Erythroblast (primary cell): ENCODE measurements around the gene PDE2A.

Source experiments
- GATA1 ChIP-seq: IDR thresholded peaks from 2 replicates; pipeline ENCODE4 v1.6.1; 2011; ENCODE audit warnings: low read depth, mild to moderate bottlenecking, control low read depth, low read length, moderate library complexity
- POLR2A ChIP-seq: IDR thresholded peaks from 2 replicates; pipeline ENCODE4 v1.6.1; 2011; ENCODE audit warnings: mild to moderate bottlenecking, low read length

GRCh38 chr11:72580642-72580950 lies 93.6 kb downstream of the PDE2A start:
- TF ChIP-seq POLR2A (no peak), GATA1 (no peak)
